ENCODE measurements around the gene U2AF2. TPM values are rescaled to one million over a fixed set of nuclear protein-coding genes. Genes with fewer than 3 reads are reported as not detected.

The U2AF2 gene
- total and polyA plus RNA-seq, 4 experiments from 2014 or later: 1.3 to 259 (median 135) TPM

DNA sequence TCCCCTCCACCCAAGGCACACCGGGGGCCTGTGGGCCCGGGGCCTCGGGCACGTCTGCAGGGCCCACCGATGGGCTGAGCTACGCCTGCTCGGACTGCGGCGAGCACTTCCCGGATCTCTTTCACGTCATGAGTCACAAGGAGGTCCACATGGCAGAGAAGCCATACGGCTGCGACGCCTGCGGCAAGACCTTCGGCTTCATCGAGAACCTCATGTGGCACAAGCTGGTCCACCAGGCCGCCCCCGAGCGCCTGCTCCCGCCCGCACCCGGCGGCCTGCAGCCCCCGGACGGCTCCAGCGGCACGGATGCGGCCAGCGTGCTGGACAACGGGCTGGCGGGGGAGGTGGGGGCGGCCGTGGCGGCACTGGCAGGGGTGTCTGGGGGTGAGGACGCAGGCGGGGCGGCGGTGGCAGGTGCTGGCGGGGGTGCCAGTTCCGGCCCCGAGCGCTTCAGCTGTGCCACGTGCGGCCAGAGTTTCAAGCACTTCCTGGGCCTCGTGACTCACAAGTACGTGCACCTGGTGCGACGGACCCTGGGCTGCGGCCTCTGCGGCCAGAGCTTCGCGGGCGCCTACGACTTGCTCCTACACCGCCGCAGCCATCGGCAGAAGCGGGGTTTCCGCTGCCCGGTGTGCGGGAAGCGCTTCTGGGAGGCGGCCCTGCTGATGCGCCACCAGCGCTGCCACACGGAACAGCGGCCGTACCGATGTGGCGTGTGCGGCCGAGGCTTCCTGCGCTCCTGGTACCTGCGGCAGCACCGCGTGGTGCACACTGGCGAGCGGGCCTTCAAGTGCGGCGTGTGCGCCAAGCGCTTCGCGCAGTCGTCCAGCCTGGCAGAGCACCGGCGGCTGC, 39.1 kb upstream of the U2AF2 start:
- peaks cover 5% of the 10 kb centered on the region for H3K4me1 ChIP-seq (ENCODE audit: insufficient read depth, low read length)
- intact Hi-C loops (cut with micrococcal nuclease): no loop called here
- POLR2A ChIA-PET (ENCODE audit: partially characterized antibody): interaction anchor here (0.7 to 1.4 kb wide), 2 partner anchors 9 to 34 kb away, joined by 3 read pairs; partner anchors contain the start of gene ZNF784

DNA sequence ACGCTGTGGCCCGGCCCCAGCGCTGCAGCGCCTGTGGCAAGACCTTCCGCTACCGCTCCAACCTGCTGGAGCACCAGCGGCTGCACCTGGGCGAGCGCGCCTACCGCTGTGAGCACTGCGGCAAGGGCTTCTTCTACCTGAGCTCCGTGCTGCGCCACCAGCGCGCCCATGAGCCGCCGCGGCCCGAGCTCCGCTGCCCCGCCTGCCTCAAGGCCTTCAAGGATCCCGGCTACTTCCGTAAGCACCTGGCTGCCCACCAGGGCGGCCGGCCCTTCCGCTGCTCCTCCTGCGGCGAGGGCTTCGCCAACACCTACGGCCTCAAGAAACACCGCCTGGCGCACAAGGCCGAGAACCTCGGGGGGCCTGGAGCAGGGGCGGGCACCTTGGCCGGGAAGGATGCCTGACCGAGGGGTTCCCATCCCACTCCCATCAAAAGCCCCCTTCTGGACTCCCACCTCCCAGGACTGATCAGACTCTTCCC, 38.4 kb upstream of the U2AF2 start:
- peak in 1 of 5 donors; percentile 6 for DNase-seq
- Histone ChIP-seq H3K27ac (ENCODE audit: low read depth, low read length) (no peak overlapping the region), H3K27me3 (ENCODE audit: insufficient read depth, low read length) (no peaks in the 10 kb centered on the region), H3K4me3 (ENCODE audit: low read length in 2 of 2) (no peak overlapping the region), H3K36me3 (ENCODE audit: insufficient read depth, low read length) (peaks cover 10% of the 10 kb centered on the region), H3K9me3 (ENCODE audit: control insufficient read depth in 1 of 2, low read length in 2 of 2) (no peaks in the 10 kb centered on the region), H3K4me1 (ENCODE audit: insufficient read depth, low read length) (peaks cover 5% of the 10 kb centered on the region)
- ChIA-PET CTCF (ENCODE audit: partially characterized antibody) (no interaction called here), POLR2A (ENCODE audit: partially characterized antibody) (interaction anchor here (1.4 kb wide), 1 partner anchor 33 kb away, joined by 3 read pairs; no protein-coding TSS in a partner anchor)
- Mint-ChIP-seq H3K9me3 (no peaks in the 10 kb centered on the region), H3K27me3 (no peaks in the 10 kb centered on the region), H3K4me3 (peak overlapping the region in 1 of 8 donors; percentile 10), H3K27ac (no peak overlapping the region), H3K4me1 (peaks cover 8 to 25% (median 16%) of the 10 kb centered on the region in 4 donors), H3K36me3 (peaks cover 12 to 27% of the 10 kb centered on the region in 2 donors)
- intact Hi-C loops (cut with micrococcal nuclease): no loop called here

More for the DNA sequence above, 39.1 kb upstream of the U2AF2 start:
- H3K4me3 Mint-ChIP-seq: no peak overlapping the region
- Histone ChIP-seq H3K9me3 (ENCODE audit: control insufficient read depth in 1 of 2, low read length in 2 of 2) (no peaks in the 10 kb centered on the region), H3K27me3 (ENCODE audit: insufficient read depth, low read length) (no peaks in the 10 kb centered on the region), H3K27ac (ENCODE audit: low read depth, low read length) (no peak overlapping the region), H3K4me3 (ENCODE audit: low read length in 2 of 2) (no peak overlapping the region), H3K36me3 (ENCODE audit: insufficient read depth, low read length) (peaks cover 11% of the 10 kb centered on the region)
- H3K27me3 Mint-ChIP-seq: no peaks in the 10 kb centered on the region
- peaks cover 9 to 26% (median 17%) of the 10 kb centered on the region in 4 donors for H3K4me1 Mint-ChIP-seq
- peaks cover 12 to 33% of the 10 kb centered on the region in 2 donors for H3K36me3 Mint-ChIP-seq
- H3K27ac Mint-ChIP-seq: no peak overlapping the region
- CTCF ChIA-PET (ENCODE audit: partially characterized antibody): no interaction called here
- DNase-seq: peak in 1 of 5 donors; percentile 17
- no peaks in the 10 kb centered on the region for H3K9me3 Mint-ChIP-seq

DNA sequence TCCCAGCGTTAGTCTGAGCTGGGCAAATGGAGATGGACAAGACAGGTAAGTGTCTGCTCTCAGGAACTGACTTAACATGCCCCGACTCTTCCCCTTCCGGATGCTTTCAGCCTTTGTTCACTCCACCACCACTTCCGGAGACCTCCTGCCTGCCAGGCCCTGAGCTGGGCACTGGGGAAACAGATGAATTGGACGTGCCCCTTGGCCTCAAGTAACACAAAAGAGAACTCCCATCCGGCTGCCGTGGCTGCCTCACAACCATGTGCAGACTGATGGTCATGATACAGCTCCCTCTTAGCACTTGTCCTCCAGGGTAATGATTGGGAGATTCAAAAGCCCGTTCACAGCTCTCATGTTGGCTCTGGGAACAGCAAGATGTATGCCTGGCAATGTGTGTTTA, 37.4 kb upstream of the U2AF2 start:
- Mint-ChIP-seq H3K4me1 (peaks cover 6 to 15% (median 13%) of the 10 kb centered on the region in 4 donors), H3K27ac (peak overlapping the region in 1 of 7 donors; percentile 15), H3K27me3 (no peaks in the 10 kb centered on the region), H3K9me3 (no peaks in the 10 kb centered on the region), H3K4me3 (peak overlapping the region in 1 of 8 donors; percentile 41), H3K36me3 (peaks cover 12 to 20% of the 10 kb centered on the region in 2 donors)
- no peak overlapping the region for H3K27ac ChIP-seq (ENCODE audit: low read depth, low read length)
- H3K4me1 ChIP-seq (ENCODE audit: insufficient read depth, low read length): peaks cover 5% of the 10 kb centered on the region
- H3K4me3 ChIP-seq (ENCODE audit: low read length in 2 of 2): no peak overlapping the region
- peak in 1 of 5 donors; percentile 8 for DNase-seq
- H3K9me3 ChIP-seq (ENCODE audit: control insufficient read depth in 1 of 2, low read length in 2 of 2): no peaks in the 10 kb centered on the region
- ChIA-PET POLR2A (ENCODE audit: partially characterized antibody) (interaction anchor here (1.0 to 1.6 kb wide), 2 partner anchors 8 to 156 kb away, joined by 3 read pairs; partner anchors contain the start of gene ISOC2), CTCF (ENCODE audit: partially characterized antibody) (interaction anchor here (1.0 to 2.7 kb wide), 2 partner anchors 9 to 11 kb away, joined by 3 to 15 read pairs; partner anchors contain the start of gene ZNF865)
- intact Hi-C loops (cut with micrococcal nuclease): no loop called here
- H3K36me3 ChIP-seq (ENCODE audit: insufficient read depth, low read length): peaks cover 6% of the 10 kb centered on the region
- H3K27me3 ChIP-seq (ENCODE audit: insufficient read depth, low read length): no peaks in the 10 kb centered on the region

DNA sequence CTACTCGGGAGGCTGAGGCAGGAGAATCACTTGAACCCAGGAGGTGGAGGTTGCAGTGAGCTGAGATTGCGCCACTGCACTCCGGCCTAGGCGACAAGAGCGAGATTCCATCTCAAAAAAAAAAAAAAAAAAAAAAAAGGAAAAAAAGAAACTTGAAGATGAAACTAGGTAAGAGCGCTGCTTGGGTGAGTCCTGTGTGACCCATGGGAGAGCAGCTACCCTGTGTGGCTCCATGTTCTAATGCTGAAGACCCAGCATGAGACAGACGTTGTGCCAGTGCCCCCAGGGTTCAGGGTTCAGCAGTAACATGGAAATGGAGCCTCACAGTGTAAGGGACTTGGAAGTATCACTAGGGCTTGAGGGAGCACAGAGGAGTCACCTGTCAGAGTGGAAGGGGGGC, 36.4 kb upstream of the U2AF2 start:
- Histone ChIP-seq H3K27me3 (ENCODE audit: insufficient read depth, low read length) (no peaks in the 10 kb centered on the region), H3K36me3 (ENCODE audit: insufficient read depth, low read length) (peaks cover 6% of the 10 kb centered on the region), H3K27ac (ENCODE audit: low read depth, low read length) (no peak overlapping the region), H3K4me1 (ENCODE audit: insufficient read depth, low read length) (peaks cover 5% of the 10 kb centered on the region), H3K4me3 (ENCODE audit: low read length in 2 of 2) (no peak overlapping the region), H3K9me3 (ENCODE audit: control insufficient read depth in 1 of 2, low read length in 2 of 2) (no peaks in the 10 kb centered on the region)
- Mint-ChIP-seq H3K4me3 (no peak overlapping the region), H3K9me3 (no peaks in the 10 kb centered on the region), H3K4me1 (peaks cover 6 to 19% (median 11%) of the 10 kb centered on the region in 4 donors), H3K36me3 (peaks cover 4 to 14% of the 10 kb centered on the region in 2 donors), H3K27me3 (no peaks in the 10 kb centered on the region), H3K27ac (peak overlapping the region in 1 of 7 donors; percentile 37)
- POLR2A ChIA-PET (ENCODE audit: partially characterized antibody): interaction anchor here (0.6 to 1.6 kb wide), 2 partner anchors 12 to 157 kb away, joined by 3 read pairs; partner anchors contain the start of gene ISOC2
- DNase-seq: no peak
- CTCF ChIA-PET (ENCODE audit: partially characterized antibody): interaction anchor here (2.2 to 3.4 kb wide), 3 partner anchors 12 to 114 kb away, joined by 7 to 15 read pairs (median 11); partner anchors contain the start of gene ZNF865
- intact Hi-C loops (cut with micrococcal nuclease): no loop called here

DNA sequence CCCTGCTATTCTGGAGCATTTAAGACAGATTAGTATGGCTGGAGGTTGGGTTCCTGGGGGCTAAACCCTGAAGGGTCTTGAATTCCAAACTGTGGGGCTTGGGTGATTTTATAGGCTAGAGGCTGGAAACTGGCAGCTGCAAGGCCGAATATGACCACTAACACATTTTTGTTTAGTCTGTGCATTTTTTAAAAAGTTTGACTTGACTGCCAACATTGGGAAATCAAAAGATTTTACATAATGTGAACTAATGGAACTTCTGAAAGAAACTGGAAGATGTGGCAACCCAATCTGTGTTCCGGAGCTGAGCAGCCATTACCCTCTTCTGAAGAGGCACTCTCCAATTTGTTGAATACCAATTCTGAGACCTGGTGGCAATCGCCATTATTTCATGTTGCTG, 35.5 kb upstream of the U2AF2 start:
- Mint-ChIP-seq H3K36me3 (peaks cover 4 to 20% of the 10 kb centered on the region in 2 donors), H3K27ac (peak overlapping the region in 2 of 7 donors; percentile 35 to 69), H3K4me1 (peaks cover 10 to 26% (median 18%) of the 10 kb centered on the region in 4 donors), H3K9me3 (no peaks in the 10 kb centered on the region), H3K4me3 (no peak overlapping the region), H3K27me3 (no peaks in the 10 kb centered on the region)
- Histone ChIP-seq H3K27ac (ENCODE audit: low read depth, low read length) (no peak overlapping the region), H3K27me3 (ENCODE audit: insufficient read depth, low read length) (no peaks in the 10 kb centered on the region), H3K4me1 (ENCODE audit: insufficient read depth, low read length) (peaks cover 10% of the 10 kb centered on the region), H3K4me3 (ENCODE audit: low read length in 2 of 2) (no peak overlapping the region), H3K9me3 (ENCODE audit: control insufficient read depth in 1 of 2, low read length in 2 of 2) (no peaks in the 10 kb centered on the region), H3K36me3 (ENCODE audit: insufficient read depth, low read length) (peaks cover 6% of the 10 kb centered on the region)
- intact Hi-C loops (cut with micrococcal nuclease): no loop called here
- CTCF ChIA-PET (ENCODE audit: partially characterized antibody): interaction anchor here (1.0 to 3.4 kb wide), 4 partner anchors 11 to 115 kb away, joined by 3 to 15 read pairs (median 9); partner anchors contain the start of gene ZNF865
- no peak for DNase-seq
- POLR2A ChIA-PET (ENCODE audit: partially characterized antibody): interaction anchor here (1.1 kb wide), 1 partner anchor 12 kb away, joined by 4 read pairs; no protein-coding TSS in a partner anchor

DNA sequence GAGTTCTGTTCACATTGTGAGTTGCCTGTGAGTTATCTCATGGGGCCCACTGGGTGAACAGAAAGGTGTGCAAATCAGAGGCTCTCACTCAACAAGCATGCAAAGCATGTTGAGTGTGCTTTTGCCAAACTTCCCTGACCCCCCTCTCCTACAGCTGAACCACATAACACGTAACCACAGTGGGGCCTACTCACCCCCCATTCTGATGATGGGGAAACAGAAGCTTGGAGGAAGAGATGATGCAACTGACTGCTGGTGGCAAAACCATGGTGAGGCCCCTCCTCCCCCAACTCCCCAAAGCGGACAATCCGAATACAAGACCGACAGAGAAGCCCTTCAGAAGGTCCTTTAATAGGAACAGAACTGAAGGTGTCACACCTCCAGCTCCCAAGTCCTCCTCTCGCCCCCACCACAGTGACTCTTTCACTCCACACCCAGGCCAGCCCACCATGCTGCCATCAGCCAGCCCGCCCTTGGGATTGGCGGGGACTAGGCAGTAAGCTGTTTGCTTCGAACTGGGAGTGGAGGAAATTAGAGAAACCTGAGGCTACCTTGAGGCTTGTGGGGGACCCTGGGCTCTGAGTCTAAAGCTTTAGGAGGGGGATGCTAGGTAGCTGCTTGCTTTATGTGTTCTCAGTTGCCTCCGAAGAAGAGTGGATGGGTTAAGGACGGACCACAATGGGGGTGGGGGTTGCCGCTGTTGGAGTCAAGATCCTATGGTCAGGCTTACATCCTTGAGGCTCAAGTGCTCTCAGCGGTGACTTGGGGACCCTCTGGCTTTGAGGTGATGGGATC, 34.2 kb upstream of the U2AF2 start:
- Mint-ChIP-seq H3K27ac (peak overlapping the region in 6 of 7 donors; percentile 27 to 77 (median 68)), H3K4me3 (peak overlapping the region in 1 of 8 donors; percentile 34), H3K4me1 (peaks cover 16 to 34% (median 26%) of the 10 kb centered on the region in 4 donors), H3K27me3 (no peaks in the 10 kb centered on the region), H3K9me3 (no peaks in the 10 kb centered on the region), H3K36me3 (peaks cover 4 to 21% of the 10 kb centered on the region in 2 donors)
- intact Hi-C loops (cut with micrococcal nuclease): loop anchor here (10.0 kb wide), 1 partner anchor 236 kb away; the partner anchor contains the start of genes RPL28 and TMEM238
- H3K9me3 ChIP-seq (ENCODE audit: control insufficient read depth in 1 of 2, low read length in 2 of 2): no peaks in the 10 kb centered on the region
- ChIA-PET CTCF (ENCODE audit: partially characterized antibody) (interaction anchor here (3.4 to 9.1 kb wide), 2 partner anchors 12 to 14 kb away, joined by 11 to 94 read pairs; partner anchors contain the start of gene ZNF865), POLR2A (ENCODE audit: partially characterized antibody) (interaction anchor here (1.2 kb wide), 1 partner anchor 9 kb away, joined by 3 read pairs; no protein-coding TSS in a partner anchor)
- DNase-seq: peak in 1 of 5 donors; percentile 35
- peaks cover 20% of the 10 kb centered on the region for H3K4me1 ChIP-seq (ENCODE audit: insufficient read depth, low read length)
- no peak overlapping the region for H3K27ac ChIP-seq (ENCODE audit: low read depth, low read length)
- no peak overlapping the region for H3K4me3 ChIP-seq (ENCODE audit: low read length in 2 of 2)
- peaks cover 6% of the 10 kb centered on the region for H3K36me3 ChIP-seq (ENCODE audit: insufficient read depth, low read length)
- no peaks in the 10 kb centered on the region for H3K27me3 ChIP-seq (ENCODE audit: insufficient read depth, low read length)
